Adrenal gland (tissue), 12 donors: ENCODE measurements around the gene PACSIN2. TPM values are rescaled to one million over a fixed set of nuclear protein-coding genes. Genes with fewer than 3 reads are reported as not detected.

ENCODE experiments used
- DNase-seq, 7 donors: peaks; one replicate each; pipeline ENCODE4 v3.0.0-alpha.2; 2019 to 2020
- H3K27ac ChIP-seq, 5 donors: fragments of 200-600 bp; sonication (generic) in 4 of 5; 1 replicate in 3 of 5; 2 replicates in 2 of 5; pipeline versions ENCODE4 v1.5.1 to v1.8.0; 2016 to 2020; ENCODE audit warnings: mild to moderate bottlenecking in 1 of 5
- H3K27me3 ChIP-seq: fragments of 200-600 bp; 2 replicates; pipeline ENCODE4 v1.8.0; 2021
- H3K36me3 ChIP-seq, 2 donors: fragments of 200-600 bp; replicated peaks in 1 of 2; 1 replicate in 1 of 2; 2 replicates in 1 of 2; pipeline versions ENCODE4 v1.5.1 to v1.8.0; 2018 to 2022
- H3K4me1 ChIP-seq, 2 donors: fragments of 200-600 bp; replicated peaks in 1 of 2; 1 replicate in 1 of 2; 2 replicates in 1 of 2; pipeline versions ENCODE4 v1.5.1 to v1.8.0; 2018 to 2021
- H3K4me3 ChIP-seq, 4 donors: fragments of 200-600 bp; sonication (generic) in 3 of 4; one replicate each; pipeline ENCODE4 v1.5.1; 2016 to 2018
- H3K9me3 ChIP-seq, 3 donors: fragments of 200-600 bp; sonication (generic) in 1 of 3; replicated peaks in 1 of 3; 1 replicate in 2 of 3; 2 replicates in 1 of 3; pipeline versions ENCODE4 v1.5.1 to v1.8.0; 2016 to 2021
- POLR2A ChIP-seq, 2 donors: fragments of 450-650 bp; IDR thresholded peaks; one replicate each; pipeline ENCODE4 v1.6.1; 2017; ENCODE audit warnings: antibody characterized with exemption in 2 of 2, mild to moderate bottlenecking in 2 of 2, moderate library complexity in 1 of 2
- WGBS, 4 donors: extraction: QIAGEN DNeasy Blood & Tissue Kit in 2 of 4; methylation state at CpG; one replicate each; pipeline versions ENCODE4 v1.1.5 to v1.1.7; 2013 to 2017; 5-methylcytosine and 5-hydroxymethylcytosine counted together
- intact Hi-C, 2 donors: fragments of 100-400 bp; cut with DNase I; formaldehyde crosslinking; loops; one replicate each; pipeline versions ENCODE4 v1.14.1 to v1.15.0; 2022 to 2023
- polyA plus RNA-seq, 3 donors: library from polyadenylated mRNA; stranded (reverse); fragments of 200-250 nt in 2 of 3; fragments of 350-450 nt in 1 of 3; fragmentation: Illumina TruSeq in 1 of 3; extraction: RNeasy Lipid Tissue Mini Kit (QIAGEN cat#74804) in 1 of 3; gene quantifications; one replicate each; pipeline ENCODE4 v1.2.3, GENCODE V29; 2013 to 2014
- total RNA-seq, 9 donors: library from RNA; depleted of rRNA in 4 of 9; stranded (reverse); fragments of >200 nt in 4 of 9; fragments of 120-200 nt in 1 of 9; fragmentation: NEBNext Ultra II Directional in 1 of 9; extraction: Animal tissue kit (Norgen Biotek cat#: 25700) in 1 of 9; gene quantifications; one replicate each; pipeline versions ENCODE4 v1.1.0 to v1.2.4, GENCODE V29; 2013 to 2023
- TF ChIP-seq, protein P1 (sequence below), 6 experiments: fragments of 450-650 bp in 4 of 6; fragments of 200-600 bp in 2 of 6; sonication (generic) in 1 of 6; IDR thresholded peaks; 1 replicate in 5 of 6; 2 replicates in 1 of 6; pipeline versions ENCODE4 v1.5.1 to v1.8.0; 2016 to 2021; ENCODE audit warnings: antibody characterized with exemption in 6 of 6, mild to moderate bottlenecking in 2 of 6, moderate library complexity in 1 of 6
- donor health status: healthy with polysubstance abuse.
- donor health status: Bipolar disorder and iron deficiency.
- donor health status: DM: yes; HTN: yes; CAD: no.
- donor health status: DM: no; HTN: no; CAD: no.
- donor health status: DM: no; HTN: no; CAD: no.
- donor health status: DM: yes; HTN: yes; CAD: no.

PACSIN2 gene
- total and polyA plus RNA-seq, 12 donors: 29.8 to 186 (median 115) TPM

DNA sequence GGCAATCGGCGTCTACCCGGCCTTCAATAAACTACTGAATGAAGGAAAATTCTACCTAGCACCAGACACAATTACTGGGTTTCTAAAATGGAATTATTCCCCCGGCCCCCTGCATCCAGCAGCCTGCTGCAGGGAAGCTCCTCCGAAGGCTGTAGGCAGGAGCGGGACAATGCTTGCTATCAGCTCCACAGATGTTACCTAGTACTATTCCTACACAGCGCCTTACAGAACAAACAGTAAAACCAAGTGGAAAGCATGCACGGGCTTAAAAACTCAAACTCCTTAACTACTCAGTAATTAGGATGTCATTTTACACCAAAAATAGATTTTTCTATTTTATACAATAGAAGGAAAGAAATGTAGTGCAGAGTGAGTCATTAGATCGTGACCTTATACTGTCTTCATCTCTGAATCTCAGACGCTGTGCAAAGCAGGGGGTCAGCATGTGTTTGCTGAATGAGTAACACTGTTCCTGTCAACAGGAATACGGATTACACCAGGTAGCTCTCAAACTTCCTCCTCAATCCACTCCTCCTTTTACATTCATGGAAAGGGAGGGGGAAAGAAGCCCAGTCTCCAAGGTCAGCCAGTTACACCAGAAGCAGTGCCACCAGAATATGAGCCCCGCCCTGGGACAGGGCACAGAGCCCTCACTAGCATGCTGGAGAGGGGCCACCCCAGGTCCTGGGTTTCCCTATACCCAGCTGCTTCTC is 74.9 kb downstream of the PACSIN2 start:
- WGBS, 4 donors: 33 to 49% (median 38%) methylated on average over 12 of the region's 12 CpGs
- no peaks in the 10 kb centered on the region for H3K27me3 ChIP-seq
- intact Hi-C loops: no loop called here
- DNase-seq: peak; percentile 39 to 73 (median 70)
- H3K27ac ChIP-seq: peak overlapping the region; percentile 14 to 88 (median 86)
- peaks cover 47 to 80% of the 10 kb centered on the region in 2 donors for H3K4me1 ChIP-seq
- H3K36me3 ChIP-seq: no peaks in the 10 kb centered on the region
- no peak for TF ChIP-seq POLR2A (IDR thresholded peaks at IDR 0.05)
- TF ChIP-seq, protein P1, sequence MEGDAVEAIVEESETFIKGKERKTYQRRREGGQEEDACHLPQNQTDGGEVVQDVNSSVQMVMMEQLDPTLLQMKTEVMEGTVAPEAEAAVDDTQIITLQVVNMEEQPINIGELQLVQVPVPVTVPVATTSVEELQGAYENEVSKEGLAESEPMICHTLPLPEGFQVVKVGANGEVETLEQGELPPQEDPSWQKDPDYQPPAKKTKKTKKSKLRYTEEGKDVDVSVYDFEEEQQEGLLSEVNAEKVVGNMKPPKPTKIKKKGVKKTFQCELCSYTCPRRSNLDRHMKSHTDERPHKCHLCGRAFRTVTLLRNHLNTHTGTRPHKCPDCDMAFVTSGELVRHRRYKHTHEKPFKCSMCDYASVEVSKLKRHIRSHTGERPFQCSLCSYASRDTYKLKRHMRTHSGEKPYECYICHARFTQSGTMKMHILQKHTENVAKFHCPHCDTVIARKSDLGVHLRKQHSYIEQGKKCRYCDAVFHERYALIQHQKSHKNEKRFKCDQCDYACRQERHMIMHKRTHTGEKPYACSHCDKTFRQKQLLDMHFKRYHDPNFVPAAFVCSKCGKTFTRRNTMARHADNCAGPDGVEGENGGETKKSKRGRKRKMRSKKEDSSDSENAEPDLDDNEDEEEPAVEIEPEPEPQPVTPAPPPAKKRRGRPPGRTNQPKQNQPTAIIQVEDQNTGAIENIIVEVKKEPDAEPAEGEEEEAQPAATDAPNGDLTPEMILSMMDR (IDR thresholded peaks at IDR 0.05): no peak
- H3K9me3 ChIP-seq: no peaks in the 10 kb centered on the region
- H3K4me3 ChIP-seq: no peak overlapping the region

DNA sequence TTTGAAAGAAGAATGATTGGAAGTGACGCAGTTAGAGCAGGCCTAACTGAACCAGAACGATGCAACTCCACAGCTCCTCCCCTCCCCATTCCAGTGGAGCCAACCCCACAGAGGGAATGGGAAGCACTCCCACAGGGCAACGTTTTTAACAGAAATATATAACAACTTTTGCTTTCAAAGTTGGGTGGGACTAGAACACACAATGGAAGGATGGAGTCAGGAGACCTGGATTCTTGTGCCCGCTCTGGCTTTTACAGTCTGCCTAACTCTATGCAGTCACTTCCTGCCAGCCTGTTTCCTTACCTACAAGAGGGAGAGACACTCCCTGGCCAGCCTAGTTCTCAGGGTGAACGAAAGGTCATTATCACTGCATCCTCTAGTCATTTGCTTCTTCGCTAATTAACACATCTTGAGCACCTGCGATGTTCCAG is 75.5 kb downstream of the PACSIN2 start:
- no peak for DNase-seq
- Histone ChIP-seq H3K4me3 (no peak overlapping the region), H3K27ac (peak overlapping the region; percentile 14 to 88 (median 86)), H3K4me1 (peaks cover 52 to 79% of the 10 kb centered on the region in 2 donors), H3K36me3 (no peaks in the 10 kb centered on the region), H3K27me3 (no peaks in the 10 kb centered on the region), H3K9me3 (no peaks in the 10 kb centered on the region)
- intact Hi-C loops: no loop called here
- no peak for TF ChIP-seq POLR2A (IDR thresholded peaks at IDR 0.05)
- TF ChIP-seq, protein P1 (IDR thresholded peaks at IDR 0.05): no peak
- WGBS, 4 donors: 51 to 59% (median 54%) methylated on average over 7 of the region's 7 CpGs

DNA sequence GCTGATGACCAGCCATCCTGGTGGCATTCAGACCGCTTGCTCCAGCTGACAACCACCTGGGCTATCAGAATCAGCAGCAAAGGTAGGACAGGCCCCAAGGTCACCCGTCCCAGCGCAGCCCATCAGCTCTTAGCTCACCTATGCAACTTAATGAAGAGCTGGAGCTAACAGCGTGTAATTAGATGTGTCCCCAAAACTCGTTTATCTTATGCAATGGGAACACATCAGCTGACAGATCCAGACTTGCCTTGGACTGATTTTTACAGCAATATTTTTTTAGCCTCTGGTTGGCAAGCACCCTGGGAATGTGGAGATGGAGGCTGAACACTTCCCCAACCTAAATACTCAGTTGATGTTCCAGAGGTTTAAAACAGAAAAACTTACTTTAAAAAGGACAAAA is 76.0 kb downstream of the PACSIN2 start:
- Histone ChIP-seq H3K4me1 (peaks cover 53 to 79% of the 10 kb centered on the region in 2 donors), H3K27me3 (no peaks in the 10 kb centered on the region), H3K4me3 (no peak overlapping the region), H3K27ac (peak overlapping the region in 3 of 5 donors; percentile 86 to 88 (median 88)), H3K36me3 (no peaks in the 10 kb centered on the region), H3K9me3 (no peaks in the 10 kb centered on the region)
- intact Hi-C loops: no loop called here
- TF ChIP-seq POLR2A (IDR thresholded peaks at IDR 0.05): no peak
- TF ChIP-seq, protein P1 (IDR thresholded peaks at IDR 0.05): no peak
- DNase-seq: no peak
- 52 to 70% (median 61%) methylated on average over 5 of the region's 5 CpGs for WGBS, 4 donors

DNA sequence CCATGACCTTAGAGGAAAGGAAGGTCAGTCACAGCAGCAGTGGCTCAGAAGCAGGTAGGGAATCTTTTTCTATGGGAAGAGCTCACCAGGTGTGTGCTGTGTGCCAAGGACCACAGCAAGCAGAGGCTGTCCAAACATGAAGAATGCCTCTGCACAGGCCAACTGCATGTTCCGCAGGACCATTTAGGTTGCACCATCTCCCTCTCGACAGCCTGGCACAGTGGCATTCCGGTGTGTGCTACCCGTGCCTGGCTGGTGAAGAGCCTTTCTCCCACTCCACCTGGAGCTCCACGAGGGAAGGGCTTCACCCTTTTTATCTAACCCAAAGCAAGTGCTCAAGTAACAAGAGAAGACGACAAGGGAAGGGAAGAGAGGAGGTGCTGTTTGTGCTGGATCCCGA is 76.5 kb downstream of the PACSIN2 start:
- Histone ChIP-seq H3K9me3 (no peaks in the 10 kb centered on the region), H3K4me3 (no peak overlapping the region), H3K27ac (peak overlapping the region in 3 of 5 donors; percentile 86 to 88 (median 88)), H3K4me1 (peaks cover 57 to 79% of the 10 kb centered on the region in 2 donors), H3K36me3 (no peaks in the 10 kb centered on the region), H3K27me3 (no peaks in the 10 kb centered on the region)
- no peak for DNase-seq
- TF ChIP-seq POLR2A (IDR thresholded peaks at IDR 0.05): no peak
- TF ChIP-seq, protein P1 (IDR thresholded peaks at IDR 0.05): no peak
- intact Hi-C loops: no loop called here
- 73 to 80% (median 74%) methylated on average over 6 to 7 of the region's 7 CpGs for WGBS, 4 donors
